Gastroesophageal sphincter (tissue), 3 donors: ENCODE results near the gene CCL26.

ENCODE experiments used
- EP300 ChIP-seq: sonication (generic); formaldehyde crosslinking; IDR thresholded peaks from one replicate; pipeline ENCODE4 v1.6.1; 2017; ENCODE audit warnings: antibody characterized with exemption, mild to moderate bottlenecking
- POLR2A ChIP-seq, 2 donors: fragments of 450-650 bp; IDR thresholded peaks; one replicate each; pipeline ENCODE4 v1.6.1; 2017; ENCODE audit warnings: antibody characterized with exemption in 2 of 2, mild to moderate bottlenecking in 2 of 2, moderate library complexity in 1 of 2
- POLR2AphosphoS5 ChIP-seq: sonication (generic); formaldehyde crosslinking; IDR thresholded peaks from one replicate; pipeline ENCODE4 v1.6.1; 2017; ENCODE audit warnings: antibody characterized with exemption
- TF ChIP-seq, protein P1 (sequence below), 4 experiments: fragments of 200-600 bp in 2 of 4; fragments of 450-650 bp in 2 of 4; sonication (generic) in 1 of 4; IDR thresholded peaks; one replicate each; pipeline ENCODE4 v1.5.1; 2017 to 2019; ENCODE audit warnings: antibody characterized with exemption in 4 of 4, mild to moderate bottlenecking in 2 of 4, moderate library complexity in 2 of 4

DNA sequence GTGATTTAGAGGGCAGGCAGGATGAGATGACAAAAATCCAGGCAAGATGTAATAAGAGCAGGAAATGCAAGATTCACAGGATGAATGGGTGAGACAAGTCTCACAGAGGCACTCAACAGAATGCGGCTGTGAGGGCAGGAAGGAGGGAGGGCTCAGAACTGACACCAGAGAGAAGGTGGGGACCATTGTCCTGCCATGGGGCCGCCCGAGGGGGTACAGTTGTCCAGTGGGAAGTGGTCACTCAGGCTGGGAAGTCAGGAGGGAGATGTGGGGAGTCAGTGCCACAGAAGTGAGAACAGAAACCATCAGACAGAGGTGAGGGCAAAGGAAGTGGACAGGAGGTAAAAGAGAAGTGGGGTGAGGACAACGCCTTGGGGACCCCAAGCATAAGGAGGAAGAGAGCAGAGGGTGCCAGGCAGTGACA lies 42.1 kb downstream of the CCL26 start:
- TF ChIP-seq, protein P1, sequence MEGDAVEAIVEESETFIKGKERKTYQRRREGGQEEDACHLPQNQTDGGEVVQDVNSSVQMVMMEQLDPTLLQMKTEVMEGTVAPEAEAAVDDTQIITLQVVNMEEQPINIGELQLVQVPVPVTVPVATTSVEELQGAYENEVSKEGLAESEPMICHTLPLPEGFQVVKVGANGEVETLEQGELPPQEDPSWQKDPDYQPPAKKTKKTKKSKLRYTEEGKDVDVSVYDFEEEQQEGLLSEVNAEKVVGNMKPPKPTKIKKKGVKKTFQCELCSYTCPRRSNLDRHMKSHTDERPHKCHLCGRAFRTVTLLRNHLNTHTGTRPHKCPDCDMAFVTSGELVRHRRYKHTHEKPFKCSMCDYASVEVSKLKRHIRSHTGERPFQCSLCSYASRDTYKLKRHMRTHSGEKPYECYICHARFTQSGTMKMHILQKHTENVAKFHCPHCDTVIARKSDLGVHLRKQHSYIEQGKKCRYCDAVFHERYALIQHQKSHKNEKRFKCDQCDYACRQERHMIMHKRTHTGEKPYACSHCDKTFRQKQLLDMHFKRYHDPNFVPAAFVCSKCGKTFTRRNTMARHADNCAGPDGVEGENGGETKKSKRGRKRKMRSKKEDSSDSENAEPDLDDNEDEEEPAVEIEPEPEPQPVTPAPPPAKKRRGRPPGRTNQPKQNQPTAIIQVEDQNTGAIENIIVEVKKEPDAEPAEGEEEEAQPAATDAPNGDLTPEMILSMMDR (IDR thresholded peaks at IDR 0.05) = no peak
- TF ChIP-seq POLR2AphosphoS5 = no peak
- no peak for TF ChIP-seq POLR2A (IDR thresholded peaks at IDR 0.05)
- no peak for TF ChIP-seq EP300
